Measurements from ENCODE around the gene HID1. TPM values are rescaled to one million over a fixed set of nuclear protein-coding genes. Genes with fewer than 3 reads are reported as not detected.

HID1 gene
- polyA plus RNA-seq, 1 donor from 2014 or later, result 26.6 TPM

- no peak overlapping the region for H2AFZ ChIP-seq (ENCODE audit: low read depth, low read length)
- H3K79me2 ChIP-seq (replicated peaks; ENCODE audit: insufficient read depth, low read length), result no peaks in the 10 kb centered on the region
- H3K27ac ChIP-seq (ENCODE audit: low read length), result no peak overlapping the region
- no peaks in the 10 kb centered on the region for H3K9me3 ChIP-seq (ENCODE audit: low read length)
- H3K9me2 ChIP-seq (ENCODE audit: insufficient read depth, low read length), result no peaks in the 10 kb centered on the region
- no peaks in the 10 kb centered on the region for H3F3A ChIP-seq (ENCODE audit: insufficient read depth, low read length, poor library complexity, severe bottlenecking)
- no peak overlapping the region for H3K4me2 ChIP-seq (ENCODE audit: low read length)
- no peak overlapping the region for H3K9ac ChIP-seq (ENCODE audit: low read length)
- H3K4me3 ChIP-seq (ENCODE audit: low read length), result no peak overlapping the region
- TF ChIP-seq CTCF (IDR thresholded peaks at IDR 0.05; ENCODE audit: poor library complexity, severe bottlenecking) (no peak), EZH2 (IDR thresholded peaks at IDR 0.05; ENCODE audit: borderline replicate concordance, insufficient read depth, low read length, poor library complexity, severe bottlenecking) (no peak), REST (IDR thresholded peaks at IDR 0.05; ENCODE audit: borderline replicate concordance) (no peak), TAF1 (IDR thresholded peaks at IDR 0.05; ENCODE audit: low read depth) (no peak), RAD21 (conservative IDR thresholded peaks at IDR 0.05) (no peak), EP300 (conservative IDR thresholded peaks at IDR 0.05; ENCODE audit: poor library complexity, severe bottlenecking) (no peak), POLR2AphosphoS5 (IDR thresholded peaks at IDR 0.05) (no peak), SMC3 (conservative IDR thresholded peaks at IDR 0.05; ENCODE audit: poor library complexity) (no peak), MXI1 (conservative IDR thresholded peaks at IDR 0.05; ENCODE audit: poor library complexity, severe bottlenecking) (no peak)
- H4K20me1 ChIP-seq (ENCODE audit: insufficient read depth), result no peaks in the 10 kb centered on the region
- no peaks in the 10 kb centered on the region for H3K36me3 ChIP-seq (ENCODE audit: insufficient read depth, low read length)
- H3K27me3 ChIP-seq (ENCODE audit: insufficient read depth, low read depth, low read length), result peaks cover 92% of the 10 kb centered on the region
These were observed 36.1 kb downstream of the HID1 start for GRCh38 chr17:74936470-74936799.

- Histone ChIP-seq H3K9me2 (ENCODE audit: insufficient read depth, low read length) (no peaks in the 10 kb centered on the region), H3K9me3 (ENCODE audit: low read length) (no peaks in the 10 kb centered on the region), H3K27me3 (ENCODE audit: insufficient read depth, low read depth, low read length) (peaks cover 86% of the 10 kb centered on the region), H3K27ac (ENCODE audit: low read length) (no peak within 1 kb of the TSS), H3K9ac (ENCODE audit: low read length) (no peak within 1 kb of the TSS), H4K20me1 (ENCODE audit: insufficient read depth) (no peaks in the 10 kb centered on the region), H3K4me2 (ENCODE audit: low read length) (no peak within 1 kb of the TSS), H3K4me3 (ENCODE audit: low read length) (peak within 1 kb of the TSS; percentile 47), H3K36me3 (ENCODE audit: insufficient read depth, low read length) (no peaks in the 10 kb centered on the region), H3K79me2 (replicated peaks; ENCODE audit: insufficient read depth, low read length) (no peaks in the 10 kb centered on the region), H3F3A (ENCODE audit: insufficient read depth, low read length, poor library complexity, severe bottlenecking) (no peaks in the 10 kb centered on the region), H2AFZ (ENCODE audit: low read depth, low read length) (no peak within 1 kb of the TSS)
- TF ChIP-seq REST (IDR thresholded peaks at IDR 0.05; ENCODE audit: borderline replicate concordance) (no peak), MXI1 (conservative IDR thresholded peaks at IDR 0.05; ENCODE audit: poor library complexity, severe bottlenecking) (no peak), EZH2 (IDR thresholded peaks at IDR 0.05; ENCODE audit: borderline replicate concordance, insufficient read depth, low read length, poor library complexity, severe bottlenecking) (peak; percentile 20)
These were observed 36.7 kb downstream of the HID1 start, which contains the start of gene OTOP3 for GRCh38 chr17:74935585-74936469. Gene OTOP3 (plus strand): TSS chr17:74935898. CDS start chr17:74935922, 24 bp downstream.

Measured in neural cell (in vitro differentiated cells).